HUES64 (cell line): ENCODE data around the gene TPR. TPM values are rescaled to one million over a fixed set of nuclear protein-coding genes. Genes with fewer than 3 reads are reported as not detected.
"Not testable (repeated sequence)": the region's sequence is repeated elsewhere in the genome, so short reads cannot be mapped to it uniquely, and the experiment has no call there.

ENCODE experiments used
- H3K27ac ChIP-seq: 2 replicates; pipeline ENCODE4 v1.7.0; 2013; ENCODE audit warnings: low read depth, low read length, inconsistent platforms
- H3K27me3 ChIP-seq: 2 replicates; pipeline ENCODE4 v1.6.1; 2013; ENCODE audit warnings: mild to moderate bottlenecking, low read length; ENCODE audit not compliant: insufficient read depth
- H3K36me3 ChIP-seq: 2 replicates; pipeline ENCODE4 v1.6.1; 2013; ENCODE audit warnings: mild to moderate bottlenecking, low read length; ENCODE audit not compliant: insufficient read depth
- H3K4me1 ChIP-seq: 2 replicates; pipeline ENCODE4 v1.6.1; 2013; ENCODE audit warnings: mild to moderate bottlenecking, low read length, moderate library complexity; ENCODE audit not compliant: insufficient read depth
- H3K4me3 ChIP-seq: 2 replicates; pipeline ENCODE4 v1.5.1; 2013; ENCODE audit warnings: mild to moderate bottlenecking, low read length, moderate library complexity
- H3K9ac ChIP-seq: 2 replicates; pipeline ENCODE4 v1.6.1; 2013; ENCODE audit warnings: mild to moderate bottlenecking, low read depth, low read length
- H3K9me3 ChIP-seq: 2 replicates; pipeline ENCODE4 v1.6.1; 2013; ENCODE audit warnings: low read depth, low read length; ENCODE audit not compliant: insufficient read depth
- WGBS: fragments of 150-250, 120-280 bp; methylation state at CpG from one replicate; pipeline ENCODE4 v1.1.7; 2013; ENCODE audit warnings: missing lambda C conversion rate; 5-methylcytosine and 5-hydroxymethylcytosine counted together
- polyA plus RNA-seq, 2 experiments: library from polyadenylated mRNA; stranded (reverse); fragments of 50-300 nt; gene quantifications; one replicate each; pipeline ENCODE4 v1.2.3, GENCODE V29; 2013

Gene TPR
- polyA plus RNA-seq (2013, experiment 1 of 2): 50.5 TPM
- polyA plus RNA-seq (2013, experiment 2 of 2): 52.6 TPM

GRCh38 chr1:186375152-186375928, at the start of gene TPR, which contains the start of gene ODR4:
TSS of gene TPR (minus strand) at chr1:186375253. CDS start at chr1:186375028, 225 bp downstream.
TSS of gene ODR4 (plus strand) at chr1:186375838. CDS start at chr1:186379786, 3,948 bp downstream.
- under 1% methylated on average over 60 of the region's 60 CpGs for WGBS
- peak within 1 kb of the TSS; percentile 96 for H3K27ac ChIP-seq
- no peaks in the 10 kb centered on the region for H3K9me3 ChIP-seq
- peak within 1 kb of the TSS; percentile 99 for H3K4me3 ChIP-seq
- no peaks in the 10 kb centered on the region for H3K27me3 ChIP-seq
- H3K4me1 ChIP-seq: peaks cover 14% of the 10 kb centered on the region
- H3K36me3 ChIP-seq: peaks cover 44% of the 10 kb centered on the region
- peak within 1 kb of the TSS; percentile 92 for H3K9ac ChIP-seq

GRCh38 chr1:186424539-186424938, 49.5 kb upstream of the TPR start:
- H3K4me3 ChIP-seq: no peak overlapping the region
- H3K9ac ChIP-seq: no peak overlapping the region
- peaks cover 14% of the 10 kb centered on the region for H3K36me3 ChIP-seq
- 98% methylated on average over 2 of the region's 2 CpGs for WGBS
- H3K9me3 ChIP-seq: no peaks in the 10 kb centered on the region
- H3K27ac ChIP-seq: no peak overlapping the region
- H3K4me1 ChIP-seq: no peaks in the 10 kb centered on the region
- no peaks in the 10 kb centered on the region for H3K27me3 ChIP-seq

GRCh38 chr1:186421446-186421845, 46.4 kb upstream of the TPR start:
- Histone ChIP-seq H3K4me3 (no peak overlapping the region), H3K27me3 (no peaks in the 10 kb centered on the region), H3K4me1 (no peaks in the 10 kb centered on the region), H3K9me3 (no peaks in the 10 kb centered on the region), H3K27ac (no peak overlapping the region), H3K9ac (no peak overlapping the region), H3K36me3 (peaks cover 38% of the 10 kb centered on the region)
- 96% methylated on average over 6 of the region's 6 CpGs for WGBS

DNA sequence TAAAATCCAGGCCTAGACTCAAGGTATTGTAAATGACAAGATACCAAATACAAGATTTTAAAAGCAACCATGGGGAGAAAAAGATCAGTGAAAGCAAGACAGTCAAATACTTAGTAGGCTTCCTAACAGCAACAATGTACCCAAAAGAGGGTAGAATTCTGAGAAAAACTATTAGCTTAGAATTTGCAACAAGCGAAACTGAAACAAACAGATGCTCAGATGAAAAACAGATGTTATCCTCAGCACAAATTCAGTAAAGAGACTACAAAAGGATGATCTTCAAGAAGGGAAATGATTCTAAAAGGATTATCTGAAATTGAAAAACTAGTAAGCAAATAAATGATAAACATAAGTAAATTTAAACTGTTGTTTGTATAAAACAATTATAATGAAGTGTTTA, 45.9 kb upstream of the TPR start:
- no peaks in the 10 kb centered on the region for H3K4me1 ChIP-seq
- 100% methylated on average over 1 of the region's 1 CpG for WGBS
- peaks cover 38% of the 10 kb centered on the region for H3K36me3 ChIP-seq
- H3K27ac ChIP-seq: no peak overlapping the region
- H3K9me3 ChIP-seq: no peaks in the 10 kb centered on the region
- no peak overlapping the region for H3K4me3 ChIP-seq
- H3K27me3 ChIP-seq: no peaks in the 10 kb centered on the region
- H3K9ac ChIP-seq: no peak overlapping the region

DNA sequence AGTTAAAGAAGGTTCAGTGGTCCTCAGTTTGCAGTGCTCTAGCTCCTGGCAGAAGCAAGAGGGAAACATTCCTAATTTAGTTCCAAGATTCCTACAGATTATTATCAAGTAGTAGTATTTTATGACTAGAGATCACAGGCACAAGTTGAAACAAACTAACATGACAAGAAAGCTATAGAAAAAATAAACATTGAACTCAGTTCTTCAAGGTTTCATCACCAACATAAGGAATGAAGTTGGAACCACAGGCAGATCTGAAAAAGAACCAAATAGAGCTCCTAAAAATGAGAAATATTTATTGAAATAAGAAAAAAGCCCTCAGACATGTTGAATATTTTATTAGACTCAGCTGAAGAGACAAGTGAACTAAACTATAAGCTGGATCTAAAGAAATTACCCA, 45.3 kb upstream of the TPR start:
- Histone ChIP-seq H3K36me3 (peaks cover 38% of the 10 kb centered on the region), H3K9ac (no peak overlapping the region), H3K4me3 (no peak overlapping the region), H3K4me1 (no peaks in the 10 kb centered on the region), H3K27ac (no peak overlapping the region), H3K27me3 (no peaks in the 10 kb centered on the region), H3K9me3 (no peaks in the 10 kb centered on the region)

DNA sequence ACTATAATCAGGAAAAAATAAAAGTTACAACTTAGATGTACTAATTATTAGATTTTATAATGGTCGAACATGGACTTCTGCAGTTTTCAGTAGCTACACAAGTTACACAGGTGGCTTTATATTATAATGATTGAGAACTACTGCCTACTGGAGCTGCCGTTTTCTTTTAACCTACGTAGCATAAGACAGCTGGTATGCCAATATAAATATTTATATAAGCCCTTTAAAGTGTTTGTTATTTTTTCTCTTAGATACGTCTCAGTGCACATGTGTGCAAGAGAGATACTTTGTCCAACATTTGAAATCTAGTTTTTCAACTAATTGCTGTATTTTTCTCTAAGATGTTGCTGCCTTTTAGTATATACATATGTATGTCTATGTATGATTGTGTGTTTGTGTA, 43.5 kb upstream of the TPR start:
- Histone ChIP-seq H3K27me3 (no peaks in the 10 kb centered on the region), H3K9me3 (no peaks in the 10 kb centered on the region), H3K4me1 (no peaks in the 10 kb centered on the region), H3K36me3 (peaks cover 44% of the 10 kb centered on the region), H3K9ac (no peak overlapping the region), H3K4me3 (no peak overlapping the region), H3K27ac (no peak overlapping the region)
- WGBS: 100% methylated on average over 2 of the region's 4 CpGs

DNA sequence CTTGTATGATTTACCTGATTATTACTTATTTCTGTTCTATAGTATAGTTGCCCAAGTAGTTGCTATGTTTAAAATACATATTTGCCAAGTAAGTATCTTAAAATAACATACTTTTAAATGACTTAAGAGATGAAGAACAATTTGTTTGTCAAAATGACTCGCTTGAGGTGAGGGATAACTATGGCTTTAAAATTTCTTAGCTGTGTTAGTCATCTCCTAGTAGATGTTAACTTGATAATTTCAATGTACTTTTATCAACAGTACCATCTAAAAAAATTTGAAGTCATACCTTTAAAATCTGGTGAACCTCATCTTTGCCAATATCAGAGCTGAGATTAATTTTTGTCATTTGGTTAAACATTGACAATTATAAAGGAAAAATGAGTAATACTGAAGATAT, 38.3 kb upstream of the TPR start:
- Histone ChIP-seq H3K27me3 (no peaks in the 10 kb centered on the region), H3K36me3 (peaks cover 66% of the 10 kb centered on the region), H3K9me3 (no peaks in the 10 kb centered on the region), H3K4me1 (no peaks in the 10 kb centered on the region), H3K9ac (no peak overlapping the region), H3K4me3 (no peak overlapping the region), H3K27ac (no peak overlapping the region)
- no CpG with 5 or more reads among the region's 1 CpG for WGBS

- Histone ChIP-seq H3K27ac (no peak overlapping the region), H3K9me3 (no peaks in the 10 kb centered on the region), H3K27me3 (no peaks in the 10 kb centered on the region), H3K36me3 (peaks cover 86% of the 10 kb centered on the region), H3K9ac (no peak overlapping the region), H3K4me1 (no peaks in the 10 kb centered on the region), H3K4me3 (no peak overlapping the region)
- WGBS: 94% methylated on average over 3 of the region's 3 CpGs
These were observed 34.0 kb upstream of the TPR start for GRCh38 chr1:186409091-186409490.

GRCh38 chr1:186404454-186405051, 29.5 kb upstream of the TPR start:
- H3K36me3 ChIP-seq: peaks cover 63% of the 10 kb centered on the region
- no peaks in the 10 kb centered on the region for H3K27me3 ChIP-seq
- H3K4me3 ChIP-seq: no peak overlapping the region
- no peak overlapping the region for H3K9ac ChIP-seq
- WGBS: 86% methylated on average over 4 of the region's 5 CpGs
- H3K27ac ChIP-seq: no peak overlapping the region
- H3K4me1 ChIP-seq: no peaks in the 10 kb centered on the region
- H3K9me3 ChIP-seq: no peaks in the 10 kb centered on the region

GRCh38 chr1:186403632-186404031, 28.6 kb upstream of the TPR start:
- Histone ChIP-seq H3K4me3 (no peak overlapping the region), H3K4me1 (no peaks in the 10 kb centered on the region), H3K27me3 (no peaks in the 10 kb centered on the region), H3K9me3 (no peaks in the 10 kb centered on the region), H3K36me3 (peaks cover 64% of the 10 kb centered on the region), H3K27ac (no peak overlapping the region), H3K9ac (no peak overlapping the region)

- H3K27me3 ChIP-seq, H3K9ac ChIP-seq, H3K4me1 ChIP-seq, H3K27ac ChIP-seq, H3K4me3 ChIP-seq, H3K9me3 ChIP-seq: not testable (repeated sequence)
- 96% methylated on average over 2 of the region's 2 CpGs for WGBS
- peaks cover 62% of the 10 kb centered on the region for H3K36me3 ChIP-seq
These were observed 26.4 kb upstream of the TPR start for GRCh38 chr1:186401446-186401845.
